Astrocyte (in vitro differentiated cells and primary cell): ENCODE results near the gene ABCF3.

ENCODE experiments used
- EZH2 ChIP-seq: IDR thresholded peaks from 2 replicates; pipeline ENCODE4 v1.6.1; 2012; ENCODE audit warnings: mild to moderate bottlenecking, low read length, inconsistent platforms; ENCODE audit not compliant: insufficient read depth
- TF ChIP-seq, protein P1 (sequence below): IDR thresholded peaks from 2 replicates; pipeline ENCODE4 v1.5.1; 2011; ENCODE audit warnings: low read depth, mild to moderate bottlenecking, inconsistent platforms, low read length, moderate library complexity; ENCODE audit not compliant: insufficient read depth

GRCh38 chr3:184218814-184219213 lies 32.8 kb downstream of the ABCF3 start:
- TF ChIP-seq, protein P1, sequence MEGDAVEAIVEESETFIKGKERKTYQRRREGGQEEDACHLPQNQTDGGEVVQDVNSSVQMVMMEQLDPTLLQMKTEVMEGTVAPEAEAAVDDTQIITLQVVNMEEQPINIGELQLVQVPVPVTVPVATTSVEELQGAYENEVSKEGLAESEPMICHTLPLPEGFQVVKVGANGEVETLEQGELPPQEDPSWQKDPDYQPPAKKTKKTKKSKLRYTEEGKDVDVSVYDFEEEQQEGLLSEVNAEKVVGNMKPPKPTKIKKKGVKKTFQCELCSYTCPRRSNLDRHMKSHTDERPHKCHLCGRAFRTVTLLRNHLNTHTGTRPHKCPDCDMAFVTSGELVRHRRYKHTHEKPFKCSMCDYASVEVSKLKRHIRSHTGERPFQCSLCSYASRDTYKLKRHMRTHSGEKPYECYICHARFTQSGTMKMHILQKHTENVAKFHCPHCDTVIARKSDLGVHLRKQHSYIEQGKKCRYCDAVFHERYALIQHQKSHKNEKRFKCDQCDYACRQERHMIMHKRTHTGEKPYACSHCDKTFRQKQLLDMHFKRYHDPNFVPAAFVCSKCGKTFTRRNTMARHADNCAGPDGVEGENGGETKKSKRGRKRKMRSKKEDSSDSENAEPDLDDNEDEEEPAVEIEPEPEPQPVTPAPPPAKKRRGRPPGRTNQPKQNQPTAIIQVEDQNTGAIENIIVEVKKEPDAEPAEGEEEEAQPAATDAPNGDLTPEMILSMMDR, result no peak
- TF ChIP-seq EZH2, result no peak
